MCF 10A (cell line): ENCODE measurements around the gene NPPA. TPM values are rescaled to one million over a fixed set of nuclear protein-coding genes. Genes with fewer than 3 reads are reported as not detected.
A peak's percentile ranks its signal among the peaks of the same experiment; 100 is the strongest.
"Not testable (repeated sequence)": the region's sequence is repeated elsewhere in the genome, so short reads cannot be mapped to it uniquely, and the experiment has no call there.

Experiments used
- BruUV-seq: library from RNA; stranded (reverse); fragments of 400-500 nt; replicated peaks from 2 replicates; lab custom pipeline; 2021; lab: Mats Ljungman, UMichigan
- CTCF ChIA-PET: fragments of 300-600 bp; sonication (Branson Sonifier 250); formaldehyde crosslinking; extraction: SDS; loops from one replicate; lab custom pipeline; 2021; ENCODE audit warnings: antibody characterized with exemption, inconsistent platforms; lab: Yijun Ruan, JAX
- POLR2A ChIA-PET: fragments of 300-600, 350-650 bp; sonication (Branson Sonifier 250); formaldehyde crosslinking; extraction: SDS; loops from one replicate; lab custom pipeline; 2020; ENCODE audit warnings: antibody characterized with exemption, inconsistent platforms; lab: Yijun Ruan, JAX
- DNase-seq: peaks from one replicate; pipeline ENCODE4 v3.0.0-alpha.2; 2018; ENCODE audit not compliant: unreplicated experiment
- H3K27ac Mint-ChIP-seq: one replicate; pipeline ENCODE4 v1.8.0; 2022; ENCODE audit warnings: mild to moderate bottlenecking, low read depth, mixed read lengths; ENCODE audit not compliant: unreplicated experiment
- H3K27me3 Mint-ChIP-seq: one replicate; pipeline ENCODE4 v1.8.0; 2022; ENCODE audit warnings: mixed read lengths; ENCODE audit not compliant: insufficient read depth, unreplicated experiment
- H3K36me3 Mint-ChIP-seq: one replicate; pipeline ENCODE4 v1.8.0; 2022; ENCODE audit warnings: mild to moderate bottlenecking, moderate library complexity, mixed read lengths; ENCODE audit not compliant: insufficient read depth, unreplicated experiment
- H3K4me1 Mint-ChIP-seq: one replicate; pipeline ENCODE4 v1.8.0; 2022; ENCODE audit warnings: mixed read lengths; ENCODE audit not compliant: insufficient read depth, unreplicated experiment
- H3K4me3 Mint-ChIP-seq: one replicate; pipeline ENCODE4 v1.8.0; 2022; ENCODE audit warnings: mild to moderate bottlenecking, moderate library complexity, mixed read lengths; ENCODE audit not compliant: unreplicated experiment
- H3K9me3 Mint-ChIP-seq: one replicate; pipeline ENCODE4 v1.8.0; 2022; ENCODE audit warnings: mixed read lengths; ENCODE audit not compliant: unreplicated experiment
- CTCF ChIP-seq: fragments of 200-600 bp; IDR thresholded peaks from one replicate; pipeline ENCODE4 v1.8.0; 2022; ENCODE audit warnings: antibody characterized with exemption, mild to moderate bottlenecking; ENCODE audit not compliant: unreplicated experiment
- intact Hi-C: fragments of 100-400 bp; cut with micrococcal nuclease; formaldehyde crosslinking; loops from 2 replicates; pipeline ENCODE4 v1.14.1; 2022
- total RNA-seq: library from RNA; stranded (reverse); gene quantifications from 2 replicates; pipeline ENCODE4 v1.2.3, GENCODE V29; 2022

Gene NPPA
- total RNA-seq, 1 experiment from 2014 or later: not detected

- peaks cover 34% of the 10 kb centered on the region for H3K4me1 Mint-ChIP-seq
- peak; percentile 84 for DNase-seq
- H3K9me3 Mint-ChIP-seq: no peaks in the 10 kb centered on the region
- ChIA-PET CTCF (interaction anchor here (0.6 to 2.5 kb wide), 4 partner anchors 17 to 1728 kb away, joined by 3 to 6 read pairs (median 4); no protein-coding TSS in a partner anchor), POLR2A (interaction anchor here (0.6 to 4.9 kb wide), 8 partner anchors 16 to 192 kb away, joined by 3 to 87 read pairs (median 5); partner anchors contain the start of genes AGTRAP and FBXO44)
- H3K27ac Mint-ChIP-seq: peak overlapping the region; percentile 96
- no peaks in the 10 kb centered on the region for H3K27me3 Mint-ChIP-seq
- peak overlapping the region; percentile 95 for H3K4me3 Mint-ChIP-seq
- no peak for TF ChIP-seq CTCF
- intact Hi-C loops: loop anchor here (2.0 kb wide), 1 partner anchor 14 kb away; no protein-coding TSS in a partner anchor
- BruUV-seq: TSS peak; percentile 58
- peaks cover 41% of the 10 kb centered on the region for H3K36me3 Mint-ChIP-seq
Observed at GRCh38 chr1:11804666-11805421, 42.7 kb downstream of the NPPA start.

DNA sequence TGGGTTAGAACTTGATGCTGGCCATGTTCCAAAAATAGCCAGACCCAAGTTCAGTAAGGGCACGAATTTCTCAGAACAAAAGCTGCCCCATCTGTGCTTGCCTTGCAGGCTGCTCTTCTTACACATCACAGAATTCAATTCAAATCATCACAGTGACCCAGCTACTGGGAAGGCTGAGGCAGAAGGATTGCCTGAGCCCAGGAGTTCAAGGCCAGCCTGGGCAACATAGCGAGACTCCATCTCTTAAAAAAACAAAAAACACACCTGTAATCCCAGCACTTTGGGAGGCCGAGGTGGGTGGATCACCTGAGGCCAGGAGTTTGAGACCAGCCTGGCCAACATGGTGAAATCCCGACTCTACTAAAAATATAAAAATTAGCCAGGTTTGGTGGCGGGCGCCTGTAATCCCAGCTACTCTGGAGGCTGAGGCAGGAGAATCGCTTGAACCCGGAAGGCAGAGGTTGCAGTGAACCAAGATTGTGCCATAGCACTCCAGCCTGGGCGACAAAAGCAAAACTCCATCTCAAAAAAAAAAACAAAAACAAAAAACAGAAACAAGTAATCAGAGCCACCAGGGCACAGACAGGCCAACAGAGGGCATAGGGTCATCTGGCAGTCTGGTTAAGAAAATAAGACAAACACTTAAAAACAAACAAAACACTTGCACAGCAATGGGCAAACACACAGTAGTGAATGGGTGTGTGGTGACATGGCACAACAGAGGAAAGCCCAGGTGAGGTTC lies 43.5 kb downstream of the NPPA start:
- not testable (repeated sequence) for BruUV-seq, DNase-seq, H3K27me3 Mint-ChIP-seq, H3K9me3 Mint-ChIP-seq
- intact Hi-C loops: loop anchor here (2.0 kb wide), 1 partner anchor 13 kb away; no protein-coding TSS in a partner anchor
- H3K4me1 Mint-ChIP-seq: peaks cover 32% of the 10 kb centered on the region
- peak overlapping the region; percentile 95 for H3K4me3 Mint-ChIP-seq
- peak overlapping the region; percentile 96 for H3K27ac Mint-ChIP-seq
- ChIA-PET POLR2A (interaction anchor here (0.5 to 4.9 kb wide), 12 partner anchors 15 to 318 kb away, joined by 3 to 87 read pairs (median 4); partner anchors contain the start of genes AGTRAP and FBXO44), CTCF (interaction anchor here (0.5 to 2.5 kb wide), 5 partner anchors 17 to 1729 kb away, joined by 3 to 6 read pairs (median 3); no protein-coding TSS in a partner anchor)
- peaks cover 46% of the 10 kb centered on the region for H3K36me3 Mint-ChIP-seq

DNA sequence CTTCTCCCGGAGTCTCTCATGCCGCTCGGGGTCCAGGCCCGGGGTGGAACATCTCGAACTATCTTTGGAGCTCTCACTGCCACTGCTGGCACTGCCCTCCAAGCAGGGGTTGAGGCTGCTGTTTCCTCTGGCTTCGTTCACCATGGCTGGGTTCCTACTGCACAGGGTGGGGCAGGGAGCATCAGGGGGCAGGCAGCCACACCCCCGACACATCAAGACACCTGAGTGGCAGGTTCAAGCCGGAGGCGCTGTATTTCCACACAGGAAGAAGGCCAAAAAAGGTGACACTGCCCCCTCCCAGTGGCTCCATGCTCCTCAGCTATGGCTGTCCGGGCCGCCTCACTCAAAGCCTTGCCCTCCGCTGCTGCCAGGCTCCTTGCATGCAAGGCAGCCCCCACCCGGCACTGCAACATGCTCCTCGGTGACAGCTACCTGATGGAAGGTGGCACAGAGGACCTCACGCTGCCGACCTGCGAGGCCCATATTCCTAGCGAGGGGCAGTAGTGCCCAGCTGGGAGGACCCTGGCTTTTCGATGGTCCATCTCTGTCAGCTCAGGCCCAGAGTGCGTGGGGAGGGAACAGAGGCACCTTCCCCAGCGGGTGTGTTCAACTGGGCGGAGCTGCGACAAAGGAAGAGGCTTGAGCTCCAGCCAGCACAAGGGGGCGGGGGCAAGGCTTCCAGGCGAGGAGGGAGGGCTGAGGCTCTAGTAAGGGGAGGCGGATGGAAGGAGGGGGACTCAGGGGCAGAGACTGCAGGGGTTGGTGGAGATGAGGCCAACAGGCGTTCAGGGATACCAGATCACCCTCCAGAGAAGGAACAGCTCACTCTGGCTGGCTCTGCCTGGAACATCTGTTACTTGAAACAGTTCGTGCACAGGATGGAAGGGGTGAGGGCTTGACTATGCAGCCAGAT lies 44.4 kb downstream of the NPPA start:
- peak; percentile 93 for DNase-seq
- POLR2A ChIA-PET: interaction anchor here (0.5 to 4.9 kb wide), 11 partner anchors 14 to 317 kb away, joined by 3 to 87 read pairs (median 5); partner anchors contain the start of genes AGTRAP and FBXO44
- CTCF ChIA-PET: interaction anchor here (0.5 to 2.5 kb wide), 6 partner anchors 16 to 769 kb away, joined by 3 to 6 read pairs (median 4); no protein-coding TSS in a partner anchor
- no peak for TF ChIP-seq CTCF
- Mint-ChIP-seq H3K4me1 (peaks cover 27% of the 10 kb centered on the region), H3K27ac (peak overlapping the region; percentile 75), H3K27me3 (no peaks in the 10 kb centered on the region), H3K9me3 (no peaks in the 10 kb centered on the region), H3K36me3 (peaks cover 44% of the 10 kb centered on the region), H3K4me3 (peak overlapping the region; percentile 95)
- intact Hi-C loops: no loop called here
- no TSS peak for BruUV-seq

GRCh38 chr1:11802616-11802972 lies 45.0 kb downstream of the NPPA start:
- TF ChIP-seq CTCF: no peak
- Mint-ChIP-seq H3K27me3 (no peaks in the 10 kb centered on the region), H3K4me3 (peak overlapping the region; percentile 95), H3K27ac (peak overlapping the region; percentile 75), H3K36me3 (peaks cover 38% of the 10 kb centered on the region), H3K9me3 (no peaks in the 10 kb centered on the region), H3K4me1 (peaks cover 21% of the 10 kb centered on the region)
- CTCF ChIA-PET: interaction anchor here (1.1 to 2.5 kb wide), 3 partner anchors 15 to 18 kb away, joined by 4 to 6 read pairs (median 5); no protein-coding TSS in a partner anchor
- intact Hi-C loops: no loop called here
- no peak for DNase-seq
- no TSS peak for BruUV-seq
- POLR2A ChIA-PET: interaction anchor here (1.7 to 4.9 kb wide), 5 partner anchors 14 to 249 kb away, joined by 5 to 87 read pairs (median 20); partner anchors contain the start of gene AGTRAP
